Sciatic nerve (tissue), 2 donors: ENCODE results near the gene FARS2. TPM values are rescaled to one million over a fixed set of nuclear protein-coding genes. Genes with fewer than 3 reads are reported as not detected.

Experiments used
- ATAC-seq: fragments of 200-7000 bp; cut with Tn5 transposase; one replicate; pipeline ENCODE4 v1.9.1; 2020; ENCODE audit warnings: mild to moderate bottlenecking, moderate library complexity
- DNase-seq: peaks from one replicate; pipeline ENCODE4 v3.0.0-alpha.2; 2020; ENCODE audit warnings: low spot score
- intact Hi-C: fragments of 100-400 bp; cut with DNase I; formaldehyde crosslinking; loops from one replicate; pipeline ENCODE4 v1.14.2; 2022
- total RNA-seq: library from RNA; stranded (reverse); fragmentation: NEBNext Ultra II Directional; extraction: Animal tissue kit (Norgen Biotek cat#: 25700); gene quantifications from one replicate; pipeline ENCODE4 v1.2.1, GENCODE V29; 2021
- donor health status: DM: no; HTN: no; CAD: no.
- donor health status: DM: no; HTN: no; CAD: no.

FARS2 gene
- total RNA-seq, 1 donor from 2014 or later: 17.8 TPM

GRCh38 chr6:5622276-5623005 lies 361.1 kb downstream of the FARS2 start:
- DNase-seq (no peak), ATAC-seq (no peak)
- intact Hi-C loops: no loop called here

- DNase-seq (no peak), ATAC-seq (no peak)
- intact Hi-C loops: no loop called here
Observed at GRCh38 chr6:5623769-5624168, 362.5 kb downstream of the FARS2 start.

GRCh38 chr6:5624256-5624655 lies 362.9 kb downstream of the FARS2 start:
- ATAC-seq: no peak
- DNase-seq: no peak
- intact Hi-C loops: no loop called here

- ATAC-seq (no peak), DNase-seq (no peak)
- intact Hi-C loops: no loop called here
Observed at GRCh38 chr6:5626727-5627426, 365.6 kb downstream of the FARS2 start.

GRCh38 chr6:5630636-5631035 lies 369.3 kb downstream of the FARS2 start:
- intact Hi-C loops: no loop called here
- DNase-seq: no peak
- no peak for ATAC-seq

GRCh38 chr6:5632348-5632935 lies 371.1 kb downstream of the FARS2 start:
- intact Hi-C loops: no loop called here
- ATAC-seq (no peak), DNase-seq (no peak)

- intact Hi-C loops: no loop called here
- ATAC-seq (no peak), DNase-seq (no peak)
Observed at GRCh38 chr6:5634525-5634924, 373.2 kb downstream of the FARS2 start.

GRCh38 chr6:5636210-5637030 lies 375.1 kb downstream of the FARS2 start:
- ATAC-seq (no peak), DNase-seq (no peak)
- intact Hi-C loops: no loop called here

- DNase-seq (no peak), ATAC-seq (no peak)
- intact Hi-C loops: no loop called here
Observed at GRCh38 chr6:5637714-5638113, 376.4 kb downstream of the FARS2 start.

GRCh38 chr6:5638666-5639065 lies 377.4 kb downstream of the FARS2 start:
- DNase-seq: no peak
- intact Hi-C loops: no loop called here
- no peak for ATAC-seq

GRCh38 chr6:5639193-5639592 lies 377.9 kb downstream of the FARS2 start:
- no peak for DNase-seq
- intact Hi-C loops: no loop called here

GRCh38 chr6:5640614-5641013 lies 379.3 kb downstream of the FARS2 start:
- ATAC-seq (no peak), DNase-seq (no peak)
- intact Hi-C loops: no loop called here

More at GRCh38 chr6:5639193-5639592, 377.9 kb downstream of the FARS2 start:
- no peak for ATAC-seq

GRCh38 chr6:5644523-5645185 lies 383.3 kb downstream of the FARS2 start:
- ATAC-seq (no peak), DNase-seq (no peak)
- intact Hi-C loops: no loop called here

GRCh38 chr6:5645328-5646290 lies 384.3 kb downstream of the FARS2 start:
- ATAC-seq (no peak), DNase-seq (no peak)
- intact Hi-C loops: no loop called here

GRCh38 chr6:5652406-5653137 lies 391.3 kb downstream of the FARS2 start:
- no peak for DNase-seq
- intact Hi-C loops: no loop called here

GRCh38 chr6:5653801-5654200 lies 392.5 kb downstream of the FARS2 start:
- ATAC-seq: no peak
- DNase-seq: no peak
- intact Hi-C loops: no loop called here

More at GRCh38 chr6:5652406-5653137, 391.3 kb downstream of the FARS2 start:
- ATAC-seq: no peak

GRCh38 chr6:5656226-5656625 lies 394.9 kb downstream of the FARS2 start:
- intact Hi-C loops: no loop called here
- DNase-seq (no peak), ATAC-seq (no peak)
